Spleen (tissue), 11 donors: ENCODE results near the gene HS2ST1. TPM values are rescaled to one million over a fixed set of nuclear protein-coding genes. Genes with fewer than 3 reads are reported as not detected.
"Not testable (repeated sequence)": the region's sequence is repeated elsewhere in the genome, so short reads cannot be mapped to it uniquely, and the experiment has no call there.

Source experiments
- DNase-seq: peaks from one replicate; pipeline ENCODE4 v3.0.0-alpha.2; 2020
- H3K27ac ChIP-seq, 8 donors: fragments of 200-600 bp; sonication (generic) in 7 of 8; 1 replicate in 4 of 8; 2 replicates in 4 of 8; pipeline versions ENCODE4 v1.5.0 to v1.8.0; 2016 to 2021; ENCODE audit warnings: inconsistent platforms in 4 of 8, mild to moderate bottlenecking in 4 of 8, moderate library complexity in 1 of 8
- H3K27me3 ChIP-seq, 7 donors: fragments of 200-600 bp; sonication (generic) in 6 of 7; replicated peaks in 1 of 7; 1 replicate in 4 of 7; 2 replicates in 3 of 7; pipeline versions ENCODE4 v1.5.0 to v1.8.0; 2016 to 2021; ENCODE audit warnings: inconsistent platforms in 3 of 7, mild to moderate bottlenecking in 1 of 7
- H3K36me3 ChIP-seq, 6 donors: fragments of 200-600 bp; sonication (generic) in 5 of 6; 1 replicate in 4 of 6; 2 replicates in 2 of 6; pipeline versions ENCODE4 v1.5.0 to v1.8.0; 2016 to 2021; ENCODE audit warnings: inconsistent platforms in 2 of 6
- H3K4me1 ChIP-seq, 6 donors: fragments of 200-600 bp; sonication (generic) in 5 of 6; 1 replicate in 3 of 6; 2 replicates in 3 of 6; pipeline versions ENCODE4 v1.5.0 to v1.8.0; 2016 to 2021; ENCODE audit warnings: inconsistent platforms in 3 of 6
- H3K4me3 ChIP-seq, 8 donors: fragments of 200-600 bp; sonication (generic) in 7 of 8; 1 replicate in 4 of 8; 2 replicates in 4 of 8; pipeline versions ENCODE4 v1.5.0 to v1.8.0; 2016 to 2021; ENCODE audit warnings: inconsistent platforms in 4 of 8, mild to moderate bottlenecking in 4 of 8, moderate library complexity in 2 of 8
- H3K9me3 ChIP-seq, 8 donors: fragments of 200-600 bp; sonication (generic) in 7 of 8; 1 replicate in 4 of 8; 2 replicates in 4 of 8; pipeline versions ENCODE4 v1.5.0 to v1.8.0; 2016 to 2021; ENCODE audit warnings: inconsistent platforms in 4 of 8
- CTCF ChIP-seq, 11 experiments: fragments of 200-600 bp in 7 of 11; fragments of 450-650 bp in 4 of 11; sonication (generic) in 4 of 11; IDR thresholded peaks in 8 of 11; conservative IDR thresholded peaks in 3 of 11; 1 replicate in 7 of 11; 2 replicates in 4 of 11; pipeline versions ENCODE4 v1.4.0 to v1.8.0; 2016 to 2021; ENCODE audit warnings: antibody characterized with exemption in 11 of 11, inconsistent platforms in 4 of 11, mild to moderate bottlenecking in 1 of 11
- POLR2A ChIP-seq, 3 donors: fragments of 450-650 bp; IDR thresholded peaks; one replicate each; pipeline ENCODE4 v1.5.1; 2017; ENCODE audit warnings: antibody characterized with exemption in 3 of 3, mild to moderate bottlenecking in 1 of 3
- POLR2AphosphoS5 ChIP-seq, 3 donors: sonication (generic); formaldehyde crosslinking; IDR thresholded peaks; one replicate each; pipeline ENCODE4 v1.5.1; 2017; ENCODE audit warnings: antibody characterized with exemption in 3 of 3
- WGBS, 5 donors: extraction: QIAGEN DNeasy Blood & Tissue Kit in 3 of 5; methylation state at CpG; one replicate each; pipeline versions ENCODE4 v1.1.5 to v1.1.7; 2013 to 2018; 5-methylcytosine and 5-hydroxymethylcytosine counted together
- intact Hi-C: fragments of 100-400 bp; cut with DNase I; formaldehyde crosslinking; loops from one replicate; pipeline ENCODE4 v1.15.0; 2023; ENCODE audit warnings: low total_unique reads
- polyA plus RNA-seq, 3 donors: library from polyadenylated mRNA; stranded (reverse); fragments of 200-250 nt; gene quantifications; one replicate each; pipeline ENCODE4 v1.2.1, GENCODE V29; 2013
- total RNA-seq, 7 donors: library from RNA; depleted of rRNA in 3 of 7; stranded (reverse); fragments of >200 nt in 3 of 7; fragmentation: NEBNext Ultra II Directional in 4 of 7; extraction: Animal tissue kit (Norgen Biotek cat#: 25700) in 4 of 7; gene quantifications; one replicate each; pipeline versions ENCODE4 v1.1.0 to v1.2.1, GENCODE V29; 2016 to 2021
- donor health status: healthy with polysubstance abuse.
- donor health status: DM: no; HTN: no; CAD: no; lungs with moderate emphysema.
- donor health status: DM: no; HTN: no; CAD: no.
- donor health status: Bipolar disorder and iron deficiency.
- donor health status: healthy.
- donor health status: DM: no; HTN: no; CAD: no.
- donor health status: DM: yes; HTN: yes; CAD: no.

The HS2ST1 gene
- total and polyA plus RNA-seq, 10 donors: 4.6 to 32.9 (median 22.3) TPM

DNA sequence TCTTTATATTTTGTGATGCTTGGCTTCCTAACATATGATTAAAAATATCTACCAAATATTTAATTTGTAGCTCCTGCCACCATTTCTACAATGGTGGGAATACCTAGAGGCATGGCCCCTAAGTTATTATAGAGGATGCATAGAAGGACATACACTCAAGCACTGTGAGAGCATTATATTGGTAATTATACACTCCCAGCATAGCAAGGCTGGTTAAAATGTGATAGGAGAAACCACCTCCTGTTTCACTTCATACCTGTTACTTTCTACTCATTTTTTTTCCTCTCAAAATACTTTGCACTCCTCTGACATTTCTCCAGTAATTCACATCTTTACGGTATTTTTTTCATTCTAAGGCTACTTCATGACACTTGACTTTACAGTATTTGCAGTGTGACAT is 92.9 kb downstream of the HS2ST1 start:
- H3K36me3 ChIP-seq: peaks cover 0 to 2% (median 0%) of the 10 kb centered on the region in 6 donors
- WGBS, 5 donors: 94 to 100% (median 98%) methylated on average over 1 of the region's 1 CpG
- intact Hi-C loops: no loop called here
- no peak for TF ChIP-seq POLR2AphosphoS5 (IDR thresholded peaks at IDR 0.05)
- TF ChIP-seq CTCF (IDR thresholded peaks at IDR 0.05 in 8 of 11, conservative IDR thresholded peaks at IDR 0.05 in 3 of 11): no peak
- no peak for DNase-seq
- H3K27me3 ChIP-seq: no peaks in the 10 kb centered on the region
- no peaks in the 10 kb centered on the region for H3K4me1 ChIP-seq
- H3K4me3 ChIP-seq: no peak overlapping the region
- peaks cover 0 to 11% (median 6%) of the 10 kb centered on the region in 8 donors for H3K9me3 ChIP-seq
- no peak overlapping the region for H3K27ac ChIP-seq

DNA sequence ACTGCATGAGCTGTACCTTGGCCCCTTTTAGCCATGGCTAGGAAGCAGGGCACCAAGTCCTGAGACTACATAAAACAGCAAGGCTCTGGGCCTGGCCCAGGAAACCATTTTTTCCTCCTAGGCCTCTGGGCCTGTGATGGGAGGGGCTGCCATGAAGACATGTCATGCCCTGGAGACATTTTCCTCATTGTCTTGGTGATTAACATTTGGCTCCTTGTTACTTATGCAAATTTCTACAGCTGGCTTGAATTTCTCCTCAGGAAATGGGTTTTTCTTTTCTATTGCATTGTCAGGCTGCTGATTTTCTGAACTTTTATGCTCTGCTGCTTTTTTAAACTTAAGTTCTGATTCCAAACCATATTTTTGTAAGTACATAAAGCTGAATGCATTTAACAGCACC is 99.0 kb downstream of the HS2ST1 start:
- intact Hi-C loops, H3K27me3 ChIP-seq, DNase-seq, H3K4me3 ChIP-seq, H3K4me1 ChIP-seq, H3K27ac ChIP-seq: not testable (repeated sequence)
- Histone ChIP-seq H3K9me3 (peaks cover 0 to 34% (median 27%) of the 10 kb centered on the region in 8 donors), H3K36me3 (peaks cover 0 to 13% (median 0%) of the 10 kb centered on the region in 6 donors)

DNA sequence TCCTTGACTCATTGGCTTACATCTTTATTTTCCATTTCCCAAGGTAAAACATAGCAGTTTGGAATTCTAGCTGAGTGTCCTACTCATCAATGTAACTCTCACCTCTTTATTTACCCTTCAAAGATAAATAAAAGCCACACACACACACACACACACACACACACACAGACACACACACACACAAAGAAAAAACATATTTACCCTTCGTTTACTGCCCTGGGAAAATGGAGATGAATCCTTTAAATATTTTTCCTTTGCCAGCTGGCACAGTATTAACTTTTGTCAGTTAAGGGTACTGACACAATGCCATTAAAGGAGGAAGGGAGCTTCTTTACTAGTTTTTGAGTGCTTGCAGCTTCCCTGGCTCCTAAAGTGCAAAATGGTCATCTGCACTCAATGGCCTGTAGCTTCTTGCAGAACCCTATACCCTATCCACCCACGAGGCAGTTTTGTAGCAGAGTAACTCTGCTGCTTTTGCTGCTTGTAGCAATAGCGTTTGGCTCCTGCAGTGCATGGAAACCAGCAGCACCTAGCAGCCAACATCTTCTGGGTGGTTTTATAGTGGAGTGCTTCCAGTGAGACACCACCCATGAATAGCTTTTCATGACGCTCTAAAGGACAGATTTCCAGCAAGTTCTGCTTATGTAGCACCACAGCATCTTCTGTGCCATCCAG is 103.7 kb downstream of the HS2ST1 start:
- Histone ChIP-seq H3K4me1 (peaks cover 0 to 5% (median 0%) of the 10 kb centered on the region in 6 donors), H3K4me3 (no peak overlapping the region), H3K9me3 (peaks cover 0 to 18% (median 12%) of the 10 kb centered on the region in 8 donors), H3K36me3 (peaks cover 0 to 3% (median 0%) of the 10 kb centered on the region in 6 donors), H3K27ac (no peak overlapping the region), H3K27me3 (no peaks in the 10 kb centered on the region)
- intact Hi-C loops: no loop called here
- TF ChIP-seq CTCF (IDR thresholded peaks at IDR 0.05 in 8 of 11, conservative IDR thresholded peaks at IDR 0.05 in 3 of 11) (no peak), POLR2A (IDR thresholded peaks at IDR 0.05) (no peak), POLR2AphosphoS5 (IDR thresholded peaks at IDR 0.05) (no peak)
- no peak for DNase-seq
- 41 to 78% (median 70%) methylated on average over 2 to 4 of the region's 4 CpGs for WGBS, 5 donors

DNA sequence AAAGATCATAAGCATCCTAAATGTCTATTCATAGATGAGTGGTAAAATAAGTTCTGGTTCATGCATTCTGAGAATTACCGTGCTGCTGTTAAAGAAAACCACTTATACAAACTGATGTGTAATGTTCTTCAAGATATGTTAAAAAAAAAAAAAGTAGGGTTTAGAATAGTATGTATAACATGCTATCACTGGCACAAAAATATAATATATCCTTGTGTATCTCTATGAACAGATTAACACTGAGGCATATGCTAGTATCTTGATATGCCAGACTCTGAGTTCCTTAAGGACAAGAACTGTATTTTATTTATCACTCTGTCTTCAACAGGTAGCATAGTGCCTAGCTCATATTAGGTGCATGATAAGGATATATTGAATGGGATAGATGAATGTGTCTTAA is 108.9 kb downstream of the HS2ST1 start:
- no peaks in the 10 kb centered on the region for H3K27me3 ChIP-seq
- no peaks in the 10 kb centered on the region for H3K36me3 ChIP-seq
- WGBS, 5 donors: 0 to 96% (median 2%) methylated on average over 1 of the region's 1 CpG
- H3K27ac ChIP-seq: no peak overlapping the region
- peaks cover 0 to 21% (median 2%) of the 10 kb centered on the region in 6 donors for H3K4me1 ChIP-seq
- H3K4me3 ChIP-seq: no peak overlapping the region
- TF ChIP-seq CTCF (IDR thresholded peaks at IDR 0.05 in 8 of 11, conservative IDR thresholded peaks at IDR 0.05 in 3 of 11) (no peak), POLR2A (IDR thresholded peaks at IDR 0.05) (no peak), POLR2AphosphoS5 (IDR thresholded peaks at IDR 0.05) (no peak)
- no peaks in the 10 kb centered on the region for H3K9me3 ChIP-seq
- intact Hi-C loops: no loop called here
- DNase-seq: no peak
